ENCODE data around the gene ISCA2. TPM values are rescaled to one million over a fixed set of nuclear protein-coding genes. Genes with fewer than 3 reads are reported as not detected.
A peak's percentile ranks its signal among the peaks of the same experiment; 100 is the strongest.
"Not testable (repeated sequence)": the region's sequence is repeated elsewhere in the genome, so short reads cannot be mapped to it uniquely, and the experiment has no call there.

ISCA2 gene
- total RNA-seq, 2 donors from 2014 or later = 30.6 to 35.2 TPM

- intact Hi-C loops (cut with DNase I, micrococcal nuclease) = no loop called here
- DNase-seq = no peak
- ATAC-seq = no peak
Measured at GRCh38 chr14:74519316-74520074, 25.9 kb downstream of the ISCA2 start.

GRCh38 chr14:74521756-74522155, 28.2 kb downstream of the ISCA2 start:
- DNase-seq = no peak
- ATAC-seq = no peak
- intact Hi-C loops (cut with DNase I, micrococcal nuclease) = no loop called here

GRCh38 chr14:74522740-74523139, 29.2 kb downstream of the ISCA2 start:
- intact Hi-C loops (cut with DNase I, micrococcal nuclease) = no loop called here
- DNase-seq (no peak), ATAC-seq (no peak)

GRCh38 chr14:74524076-74524811, 30.7 kb downstream of the ISCA2 start:
- ATAC-seq = no peak
- no peak for DNase-seq
- intact Hi-C loops (cut with DNase I, micrococcal nuclease) = no loop called here

GRCh38 chr14:74524812-74525135, 31.2 kb downstream of the ISCA2 start:
- no peak for ATAC-seq
- intact Hi-C loops (cut with DNase I, micrococcal nuclease) = no loop called here

GRCh38 chr14:74525361-74525851, 31.8 kb downstream of the ISCA2 start:
- no peak for DNase-seq
- no peak for ATAC-seq
- intact Hi-C loops (cut with DNase I, micrococcal nuclease) = no loop called here

More at GRCh38 chr14:74524812-74525135, 31.2 kb downstream of the ISCA2 start:
- DNase-seq = no peak

GRCh38 chr14:74526854-74527585, 33.5 kb downstream of the ISCA2 start:
- intact Hi-C loops (cut with DNase I, micrococcal nuclease) = no loop called here
- ATAC-seq = no peak
- no peak for DNase-seq

GRCh38 chr14:74527736-74528280, 34.2 kb downstream of the ISCA2 start:
- intact Hi-C loops (cut with DNase I, micrococcal nuclease) = no loop called here
- ATAC-seq = no peak
- no peak for DNase-seq

- no peak for ATAC-seq
- intact Hi-C loops (cut with DNase I, micrococcal nuclease) = no loop called here
- DNase-seq = no peak
Measured at GRCh38 chr14:74528406-74528805, 34.8 kb downstream of the ISCA2 start.

GRCh38 chr14:74528886-74529285, 35.3 kb downstream of the ISCA2 start:
- DNase-seq (no peak), ATAC-seq (no peak)
- intact Hi-C loops (cut with DNase I, micrococcal nuclease) = no loop called here

GRCh38 chr14:74531006-74531405, 37.4 kb downstream of the ISCA2 start:
- ATAC-seq (no peak), DNase-seq (no peak)
- intact Hi-C loops (cut with DNase I, micrococcal nuclease) = no loop called here

GRCh38 chr14:74531467-74531866, 37.9 kb downstream of the ISCA2 start:
- intact Hi-C loops (cut with DNase I, micrococcal nuclease) = no loop called here
- ATAC-seq = peak; percentile 76
- peak in 1 of 2 donors; percentile 45 for DNase-seq

GRCh38 chr14:74532246-74532645, 38.7 kb downstream of the ISCA2 start:
- intact Hi-C loops (cut with DNase I, micrococcal nuclease) = no loop called here
- DNase-seq (no peak), ATAC-seq (no peak)

GRCh38 chr14:74533576-74533975, 40.0 kb downstream of the ISCA2 start:
- DNase-seq (no peak), ATAC-seq (no peak)
- intact Hi-C loops (cut with DNase I, micrococcal nuclease) = no loop called here

GRCh38 chr14:74535756-74536325, 42.3 kb downstream of the ISCA2 start:
- ATAC-seq (no peak), DNase-seq (no peak)
- intact Hi-C loops (cut with DNase I, micrococcal nuclease) = no loop called here

GRCh38 chr14:74536336-74536735, 42.8 kb downstream of the ISCA2 start:
- ATAC-seq; DNase-seq; intact Hi-C loops (cut with DNase I, micrococcal nuclease): not testable (repeated sequence)

- ATAC-seq (no peak), DNase-seq (no peak)
- intact Hi-C loops (cut with DNase I, micrococcal nuclease) = no loop called here
Measured at GRCh38 chr14:74538411-74539391, 45.1 kb downstream of the ISCA2 start.

- ATAC-seq = no peak
- no peak for DNase-seq
- intact Hi-C loops (cut with DNase I, micrococcal nuclease) = no loop called here
Measured at GRCh38 chr14:74539503-74539902, 45.9 kb downstream of the ISCA2 start.
